ENCODE measurements around the gene POLE.

GRCh38 chr12:132695431-132695830 lies 8.3 kb upstream of the POLE start:
- TF ChIP-seq CTCF (IDR thresholded peaks at IDR 0.05) (no peak), POLR2A (IDR thresholded peaks at IDR 0.05) (no peak)

All from heart left ventricle (tissue), 13 donors.